Measurements from ENCODE around the gene RNH1. TPM values are rescaled to one million over a fixed set of nuclear protein-coding genes. Genes with fewer than 3 reads are reported as not detected.

Gene RNH1
- polyA plus RNA-seq, 1 experiment: 260 TPM

GRCh38 chr11:507727-508515 lies 879 bp upstream of the RNH1 start:
- DNase-seq (ENCODE audit: low read depth): no peak
- no peak for TF ChIP-seq CTCF (IDR thresholded peaks at IDR 0.05; ENCODE audit: insufficient read depth, low read depth, low read length)

GRCh38 chr11:506238-506994 lies 626 bp downstream of the RNH1 start:
- POLR2A ChIA-PET: interaction anchor here (0.7 kb wide), 1 partner anchor 70 kb away, joined by 3 read pairs; the partner anchor contains the start of gene PHRF1
- H3K36me3 ChIP-seq (ENCODE audit: control insufficient read depth, insufficient read depth, low read length): peaks cover 9% of the 10 kb centered on the region
- 0 out of 2 replicates have a peak, but pooled peaks have one; percentile 4 for TF ChIP-seq CTCF (IDR thresholded peaks at IDR 0.05; ENCODE audit: insufficient read depth, low read depth, low read length)
- no peaks in the 10 kb centered on the region for H3K27me3 ChIP-seq (ENCODE audit: control insufficient read depth, insufficient read depth, low read length)
- CTCF ChIA-PET: interaction anchor here (0.8 to 3.8 kb wide), 3 partner anchors 13 to 110 kb away, joined by 5 to 12 read pairs (median 11); no protein-coding TSS in a partner anchor
- H3K4me3 ChIP-seq (ENCODE audit: low read depth, low read length): peak overlapping the region; percentile 96
- DNase-seq (ENCODE audit: low read depth): peak; percentile 86

More at GRCh38 chr11:507727-508515, 879 bp upstream of the RNH1 start:
- Histone ChIP-seq H3K36me3 (ENCODE audit: control insufficient read depth, insufficient read depth, low read length) (peaks cover 2% of the 10 kb centered on the region), H3K4me3 (ENCODE audit: low read depth, low read length) (peak overlapping the region; percentile 88), H3K27me3 (ENCODE audit: control insufficient read depth, insufficient read depth, low read length) (no peaks in the 10 kb centered on the region)
- ChIA-PET POLR2A (no interaction called here), CTCF (interaction anchor here (2.9 to 3.8 kb wide), 2 partner anchors 11 to 60 kb away, joined by 11 to 12 read pairs; no protein-coding TSS in a partner anchor)

GRCh38 chr11:504994-505344 lies 2.1 kb downstream of the RNH1 start:
- Histone ChIP-seq H3K36me3 (ENCODE audit: control insufficient read depth, insufficient read depth, low read length) (peaks cover 20% of the 10 kb centered on the region), H3K4me3 (ENCODE audit: low read depth, low read length) (peak overlapping the region; percentile 53), H3K27me3 (ENCODE audit: control insufficient read depth, insufficient read depth, low read length) (no peaks in the 10 kb centered on the region)
- ChIA-PET CTCF (interaction anchor here (1.3 kb wide), 1 partner anchor 196 kb away, joined by 3 read pairs; no protein-coding TSS in a partner anchor), POLR2A (no interaction called here)
- TF ChIP-seq CTCF (IDR thresholded peaks at IDR 0.05; ENCODE audit: insufficient read depth, low read depth, low read length): no peak
- no peak for DNase-seq (ENCODE audit: low read depth)

GRCh38 chr11:504053-504993 lies 2.7 kb downstream of the RNH1 start:
- TF ChIP-seq CTCF (IDR thresholded peaks at IDR 0.05; ENCODE audit: insufficient read depth, low read depth, low read length): no peak
- no peaks in the 10 kb centered on the region for H3K27me3 ChIP-seq (ENCODE audit: control insufficient read depth, insufficient read depth, low read length)
- DNase-seq (ENCODE audit: low read depth): no peak
- peaks cover 26% of the 10 kb centered on the region for H3K36me3 ChIP-seq (ENCODE audit: control insufficient read depth, insufficient read depth, low read length)
- ChIA-PET CTCF (interaction anchor here (1.0 to 1.3 kb wide), 2 partner anchors 35 to 195 kb away, joined by 3 read pairs; no protein-coding TSS in a partner anchor), POLR2A (no interaction called here)
- peak overlapping the region; percentile 53 for H3K4me3 ChIP-seq (ENCODE audit: low read depth, low read length)

All from BJ (cell line).